Hematopoietic multipotent progenitor cell treated with erythropoietin and hydrocortisone succinate and interleukin-3 and kit ligand, for 15 days (in vitro differentiated cells): ENCODE measurements around the gene TSPAN18.

Experiments
- DNase-seq: peaks from one replicate; pipeline ENCODE4 v3.0.0-alpha.2; 2015; ENCODE audit warnings: low spot score

TSPAN18 gene

DNA sequence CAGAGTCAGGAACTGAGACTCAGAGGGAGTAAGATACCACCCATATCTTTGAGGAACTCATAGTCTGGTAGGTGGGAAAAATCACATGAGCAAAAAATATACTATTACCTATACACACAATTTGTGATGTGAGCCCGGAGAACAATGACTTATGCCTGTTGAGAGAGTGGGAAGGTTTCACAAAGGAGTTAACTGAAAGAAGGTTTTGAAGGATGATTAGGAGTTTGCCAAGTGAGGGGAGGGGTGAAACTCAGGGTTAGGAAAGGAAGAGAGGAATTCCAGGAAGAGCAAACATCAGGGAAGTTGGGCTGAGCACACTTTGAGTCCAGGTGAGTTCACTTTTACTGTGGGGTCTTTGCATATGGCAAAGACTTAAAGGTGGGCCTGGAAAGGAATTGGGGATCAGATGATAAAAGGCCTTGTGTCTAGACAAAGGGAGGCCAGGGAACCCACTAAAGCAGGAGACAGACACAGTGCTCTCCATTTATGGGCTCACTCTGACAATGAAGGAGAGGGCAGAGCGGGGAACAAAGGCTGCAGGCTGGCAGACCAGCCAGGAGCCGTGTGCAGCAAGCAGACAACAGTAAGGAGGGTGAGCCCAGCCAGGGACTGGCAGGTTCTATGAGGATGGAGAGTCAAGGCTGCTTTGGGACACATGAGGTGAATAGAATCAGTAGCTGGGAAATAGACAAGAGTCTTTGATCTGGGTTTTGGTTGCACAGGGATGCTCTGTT lies 33.1 kb downstream of the TSPAN18 start:
- DNase-seq = no peak

GRCh38 chr11:44760477-44760872 lies 33.7 kb downstream of the TSPAN18 start:
- no peak for DNase-seq

DNA sequence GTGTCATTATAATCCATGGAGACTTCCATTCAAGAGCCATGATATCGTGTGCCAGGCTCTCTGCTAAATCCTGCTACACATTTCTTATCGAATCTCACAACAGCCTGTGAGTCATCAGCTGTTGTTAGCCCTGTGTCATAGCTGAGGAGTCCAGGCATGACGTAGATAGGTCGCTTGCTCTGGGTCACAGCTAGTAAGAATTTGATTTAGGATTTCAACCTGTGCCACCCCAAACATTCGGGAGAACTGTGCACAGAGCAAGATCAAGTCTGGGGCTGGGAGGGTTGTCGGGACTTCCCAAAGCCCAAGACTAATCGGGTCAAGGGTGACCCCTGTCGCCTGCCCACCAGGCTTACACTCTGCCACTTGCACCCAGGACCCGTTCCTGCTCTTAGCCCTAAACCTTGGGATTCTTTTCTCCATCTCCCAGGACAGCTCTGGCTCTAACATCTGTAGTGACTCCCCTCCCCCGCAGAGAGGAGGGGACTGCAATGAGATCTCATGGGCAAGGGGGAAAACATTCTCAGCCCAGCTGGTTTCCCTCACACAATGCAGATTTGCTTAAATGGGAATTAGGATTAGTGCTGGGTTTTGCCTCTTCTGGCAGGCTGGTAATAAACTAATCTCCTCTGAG lies 34.3 kb downstream of the TSPAN18 start:
- DNase-seq = peak; percentile 33

- DNase-seq = no peak
These were observed 34.8 kb downstream of the TSPAN18 start for GRCh38 chr11:44761551-44761961.

- DNase-seq = no peak
These were observed 36.5 kb downstream of the TSPAN18 start for GRCh38 chr11:44763121-44763820.

GRCh38 chr11:44764583-44764982 lies 37.8 kb downstream of the TSPAN18 start:
- DNase-seq = no peak

- DNase-seq = no peak
These were observed 38.3 kb downstream of the TSPAN18 start for GRCh38 chr11:44765026-44765595.

- no peak for DNase-seq
These were observed 38.9 kb downstream of the TSPAN18 start for GRCh38 chr11:44765676-44766075.

DNA sequence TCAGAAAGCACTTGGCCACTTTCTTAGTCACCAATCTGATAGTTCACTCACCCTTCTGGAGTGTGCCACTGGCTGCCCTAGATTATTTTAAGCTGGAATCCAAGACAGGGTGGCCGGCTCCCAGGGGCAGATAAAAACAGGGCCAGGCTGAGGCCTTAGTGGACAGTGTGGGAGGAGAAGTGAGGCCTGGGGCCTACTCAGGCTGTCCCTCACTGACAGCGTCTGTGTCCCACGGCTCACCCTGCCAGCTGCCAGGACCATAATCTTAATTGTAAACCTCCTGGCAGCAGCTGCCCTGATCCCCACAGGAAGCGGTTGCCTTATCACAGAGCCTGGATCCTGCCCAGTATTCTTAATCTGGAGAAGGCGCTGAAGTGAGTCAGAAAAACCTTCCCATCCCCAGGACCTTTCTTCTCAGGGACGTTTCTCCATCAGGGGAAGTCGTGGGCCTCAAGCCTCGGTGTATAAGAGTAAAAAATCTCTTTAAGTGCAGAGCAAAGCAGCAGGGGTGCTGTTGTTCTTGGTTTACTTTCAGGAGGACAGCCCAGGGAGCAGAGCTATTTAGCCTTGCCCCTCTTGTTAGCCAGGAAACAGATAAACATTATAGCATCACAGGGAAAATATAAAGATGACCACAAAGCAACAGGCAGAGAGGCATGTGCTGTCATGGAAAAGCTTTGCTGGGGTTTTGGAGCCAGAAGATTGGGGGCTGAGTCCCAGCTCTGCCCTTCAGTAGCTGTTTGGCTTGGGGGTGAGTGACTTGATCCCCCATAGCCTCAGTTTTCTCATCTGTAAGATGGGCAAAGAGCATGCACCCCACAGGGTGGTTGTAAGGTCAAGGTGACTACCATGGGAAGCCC lies 39.6 kb downstream of the TSPAN18 start:
- no peak for DNase-seq

- DNase-seq = no peak
These were observed 40.2 kb downstream of the TSPAN18 start for GRCh38 chr11:44766972-44767278.

DNA sequence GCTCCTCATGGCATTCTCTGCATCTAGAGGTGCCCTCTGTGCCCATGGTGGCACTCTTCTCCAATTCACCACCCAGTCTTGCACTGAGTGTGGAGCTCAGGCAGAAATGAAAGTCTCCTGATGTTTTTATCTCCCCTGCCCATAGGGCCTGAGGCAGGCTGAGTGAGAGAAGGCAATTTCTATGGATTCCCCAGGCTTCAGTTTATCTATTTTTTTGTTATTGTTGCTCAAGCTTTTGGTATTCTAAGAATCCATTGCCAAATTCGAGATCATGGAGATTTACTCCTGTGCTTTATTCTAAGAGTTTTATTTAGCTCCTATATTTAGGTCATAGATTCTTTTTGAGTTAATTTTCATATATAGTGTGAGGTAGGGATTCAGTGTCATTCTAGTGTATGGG lies 40.7 kb downstream of the TSPAN18 start:
- no peak for DNase-seq

- DNase-seq = no peak
These were observed 43.6 kb downstream of the TSPAN18 start for GRCh38 chr11:44770401-44770800.

- no peak for DNase-seq
These were observed 44.5 kb downstream of the TSPAN18 start for GRCh38 chr11:44771252-44771734.

- no peak for DNase-seq
These were observed 45.1 kb downstream of the TSPAN18 start for GRCh38 chr11:44771841-44772240.

- DNase-seq = no peak
These were observed 46.7 kb downstream of the TSPAN18 start for GRCh38 chr11:44773351-44773965.

DNA sequence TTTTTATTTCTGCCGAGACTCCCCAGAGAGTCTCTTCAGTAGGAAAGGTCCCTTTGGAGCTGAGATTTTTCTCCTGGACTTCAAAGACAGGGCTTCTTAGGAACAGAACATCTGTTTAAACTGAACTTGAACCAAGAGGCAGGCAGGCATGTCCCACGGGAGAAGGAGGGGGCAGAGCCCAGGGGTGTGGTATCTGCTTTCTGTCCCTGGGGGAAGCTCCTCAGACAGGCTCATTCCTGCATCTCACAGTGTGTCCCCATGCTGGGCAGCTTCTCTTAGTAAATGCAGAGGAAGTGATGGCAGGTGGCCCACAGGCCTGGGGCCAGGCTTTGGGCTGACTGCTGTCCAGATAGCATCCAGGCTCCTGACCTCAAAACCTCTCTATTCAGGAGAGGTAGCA lies 47.3 kb downstream of the TSPAN18 start:
- DNase-seq = no peak

DNA sequence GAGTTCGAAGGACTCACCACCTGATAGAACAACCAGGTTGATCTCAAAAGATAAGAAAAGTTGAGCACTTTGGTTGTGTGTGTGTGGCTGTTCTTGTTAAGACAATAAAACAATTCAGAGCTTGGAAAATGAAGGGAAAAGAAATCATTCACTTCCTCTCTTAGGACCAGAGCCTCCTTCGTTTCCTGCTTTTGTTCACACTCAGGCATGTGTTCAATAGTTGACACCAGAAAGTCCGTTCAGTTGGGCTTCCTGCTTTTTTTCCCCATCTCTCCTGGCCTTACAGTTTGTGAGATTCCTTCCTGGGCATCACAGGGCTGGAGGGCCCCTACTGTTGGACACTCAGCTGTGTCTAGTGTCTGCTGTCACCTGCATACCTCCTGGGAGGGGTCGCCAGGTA lies 48.0 kb downstream of the TSPAN18 start:
- DNase-seq = no peak

- peak; percentile 71 for DNase-seq
These were observed 48.7 kb downstream of the TSPAN18 start for GRCh38 chr11:44775366-44775984.

- no peak for DNase-seq
These were observed 49.3 kb downstream of the TSPAN18 start for GRCh38 chr11:44775985-44776446.

DNA sequence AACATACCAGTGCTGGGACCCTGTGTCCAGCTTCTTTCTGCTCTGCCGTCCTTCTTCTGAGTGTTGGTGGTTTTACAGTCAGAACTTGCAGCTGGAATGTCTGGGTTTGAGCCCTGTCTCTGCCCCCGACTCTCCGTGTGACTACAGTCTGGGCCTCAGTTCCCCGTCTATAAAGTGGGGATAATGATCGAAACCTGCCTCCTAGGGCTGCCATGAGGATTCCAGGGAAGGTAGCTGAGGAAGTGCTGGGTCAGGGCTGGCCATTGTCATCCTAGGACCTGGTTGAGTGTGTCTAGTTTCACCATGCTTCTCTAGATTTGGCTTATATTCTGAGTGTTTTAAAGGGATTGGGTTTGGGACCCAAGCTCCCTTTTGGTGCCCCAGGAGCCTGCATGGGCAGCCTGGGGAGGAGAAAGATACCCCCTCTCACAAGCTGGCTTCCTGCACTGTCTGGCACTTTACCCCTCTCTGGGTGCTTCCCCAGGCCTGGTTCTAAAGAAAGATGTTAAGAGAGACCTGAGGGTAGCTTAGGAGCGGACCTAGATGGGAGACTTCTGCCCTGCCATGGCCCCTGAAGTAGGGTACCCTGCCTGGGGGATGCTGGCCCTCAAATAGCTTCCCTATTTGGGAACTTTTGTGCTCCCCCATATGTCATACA lies 49.9 kb downstream of the TSPAN18 start:
- DNase-seq = no peak
